ENCODE results near the gene DUS2. TPM values are rescaled to one million over a fixed set of nuclear protein-coding genes. Genes with fewer than 3 reads are reported as not detected.

Gene DUS2
- total RNA-seq, 4 donors from 2014 or later: 8.4 to 12.5 (median 9.7) TPM

DNA sequence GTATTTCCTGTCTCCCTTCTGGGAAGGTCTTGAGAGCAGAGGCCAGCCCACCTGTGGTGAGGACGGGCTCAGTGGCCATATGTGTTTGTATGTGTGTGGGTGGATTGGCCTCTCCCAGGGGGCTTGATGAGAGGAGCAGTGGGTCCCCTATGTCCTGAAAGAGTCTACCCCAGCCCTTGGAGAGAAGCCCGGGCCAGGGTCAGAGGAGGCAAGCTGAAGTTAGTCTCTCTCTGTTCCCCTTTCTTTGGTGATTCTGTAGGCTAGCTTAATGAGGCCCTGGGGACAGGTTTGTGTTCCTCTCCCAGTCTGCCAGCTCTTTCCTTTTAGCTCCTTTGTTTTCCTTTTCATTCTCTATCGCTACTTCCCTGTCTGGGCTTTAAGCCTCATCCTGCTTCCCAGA is 38.3 kb downstream of the DUS2 start:
- TF ChIP-seq, protein P1, sequence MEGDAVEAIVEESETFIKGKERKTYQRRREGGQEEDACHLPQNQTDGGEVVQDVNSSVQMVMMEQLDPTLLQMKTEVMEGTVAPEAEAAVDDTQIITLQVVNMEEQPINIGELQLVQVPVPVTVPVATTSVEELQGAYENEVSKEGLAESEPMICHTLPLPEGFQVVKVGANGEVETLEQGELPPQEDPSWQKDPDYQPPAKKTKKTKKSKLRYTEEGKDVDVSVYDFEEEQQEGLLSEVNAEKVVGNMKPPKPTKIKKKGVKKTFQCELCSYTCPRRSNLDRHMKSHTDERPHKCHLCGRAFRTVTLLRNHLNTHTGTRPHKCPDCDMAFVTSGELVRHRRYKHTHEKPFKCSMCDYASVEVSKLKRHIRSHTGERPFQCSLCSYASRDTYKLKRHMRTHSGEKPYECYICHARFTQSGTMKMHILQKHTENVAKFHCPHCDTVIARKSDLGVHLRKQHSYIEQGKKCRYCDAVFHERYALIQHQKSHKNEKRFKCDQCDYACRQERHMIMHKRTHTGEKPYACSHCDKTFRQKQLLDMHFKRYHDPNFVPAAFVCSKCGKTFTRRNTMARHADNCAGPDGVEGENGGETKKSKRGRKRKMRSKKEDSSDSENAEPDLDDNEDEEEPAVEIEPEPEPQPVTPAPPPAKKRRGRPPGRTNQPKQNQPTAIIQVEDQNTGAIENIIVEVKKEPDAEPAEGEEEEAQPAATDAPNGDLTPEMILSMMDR (IDR thresholded peaks at IDR 0.05): no peak
- no peak for TF ChIP-seq EP300 (IDR thresholded peaks at IDR 0.05)
- TF ChIP-seq POLR2A (IDR thresholded peaks at IDR 0.05; ENCODE audit: low read depth): no peak
- no peak for TF ChIP-seq POLR2AphosphoS5 (IDR thresholded peaks at IDR 0.05)
- no peaks in the 10 kb centered on the region for H3K9me3 ChIP-seq
- intact Hi-C loops (cut with DNase I): no loop called here
- peaks cover 7 to 59% (median 26%) of the 10 kb centered on the region in 4 donors for H3K36me3 ChIP-seq
- no peak overlapping the region for H3K4me3 ChIP-seq
- no peaks in the 10 kb centered on the region for H3K27me3 ChIP-seq
- 61% methylated on average over 2 of the region's 3 CpGs for WGBS
- H3K4me1 ChIP-seq: peaks cover 17 to 21% (median 20%) of the 10 kb centered on the region in 4 donors
- DNase-seq (ENCODE audit: extremely low spot score): no peak
- no peak overlapping the region for H3K27ac ChIP-seq (replicated peaks in 1 of 4)

DNA sequence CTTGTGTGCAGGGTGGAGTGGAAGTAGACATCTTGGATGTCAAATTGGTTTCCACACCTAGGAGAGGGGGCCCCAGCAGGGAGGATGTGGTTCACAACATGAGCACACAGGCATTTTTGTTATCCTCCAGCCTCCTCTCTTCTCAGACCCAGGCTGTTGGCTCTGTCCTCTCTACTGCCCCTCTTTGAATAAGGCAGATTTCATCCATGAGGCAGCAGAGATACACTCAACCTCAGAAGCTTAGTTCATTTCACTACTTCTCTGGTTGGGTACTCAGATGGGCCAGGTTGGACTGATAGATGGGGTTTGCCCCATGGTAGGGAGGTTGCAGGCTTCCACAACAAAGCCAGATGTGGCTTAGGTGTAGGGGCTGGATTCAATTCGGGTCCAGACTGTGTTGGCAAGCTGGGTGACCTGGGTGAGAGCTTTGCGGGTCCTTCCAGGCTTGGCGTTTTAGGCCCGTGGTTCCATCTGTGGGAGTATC is 39.9 kb downstream of the DUS2 start:
- WGBS: 98% methylated on average over 4 of the region's 4 CpGs
- TF ChIP-seq POLR2A (IDR thresholded peaks at IDR 0.05; ENCODE audit: low read depth) (no peak), EP300 (IDR thresholded peaks at IDR 0.05) (no peak)
- intact Hi-C loops (cut with DNase I): no loop called here

DNA sequence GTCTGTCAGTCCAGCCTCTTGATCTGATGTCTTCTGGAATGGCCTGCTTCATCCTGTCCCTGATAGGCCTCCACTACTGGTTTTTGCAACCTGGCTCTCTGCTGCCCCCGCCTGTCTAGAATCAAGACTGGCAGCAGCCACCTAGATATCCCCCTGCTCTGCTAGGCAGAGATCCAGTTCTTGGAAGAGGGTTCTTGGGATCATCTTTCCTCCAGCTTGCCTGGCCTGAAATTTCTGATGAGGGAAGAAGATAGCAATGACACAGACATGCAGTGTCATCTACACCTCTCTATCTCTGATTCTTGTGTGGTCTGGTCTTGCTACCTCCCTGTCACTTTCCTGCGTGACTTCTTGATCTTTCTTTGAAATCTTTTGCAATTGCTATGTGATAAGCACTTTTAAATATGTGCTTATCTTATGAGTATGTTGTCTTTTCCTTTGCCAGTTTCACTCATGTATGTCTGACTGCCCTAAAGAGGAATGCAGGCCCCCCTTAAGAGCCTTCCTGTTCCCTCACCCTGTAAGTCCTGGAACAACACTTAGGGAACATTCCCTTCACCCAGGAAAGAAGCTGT is 41.8 kb downstream of the DUS2 start:
- Histone ChIP-seq H3K4me3 (no peak overlapping the region), H3K27ac (replicated peaks in 1 of 4) (peak overlapping the region; percentile 43 to 70 (median 53)), H3K36me3 (peaks cover 7 to 61% (median 26%) of the 10 kb centered on the region in 4 donors), H3K27me3 (no peaks in the 10 kb centered on the region), H3K9me3 (no peaks in the 10 kb centered on the region), H3K4me1 (peaks cover 17 to 32% (median 24%) of the 10 kb centered on the region in 4 donors)
- intact Hi-C loops (cut with DNase I): no loop called here
- DNase-seq (ENCODE audit: extremely low spot score): no peak
- 50% methylated on average over 2 of the region's 2 CpGs for WGBS
- TF ChIP-seq POLR2A (IDR thresholded peaks at IDR 0.05; ENCODE audit: low read depth) (no peak), POLR2AphosphoS5 (IDR thresholded peaks at IDR 0.05) (peak; percentile 16 to 44), EP300 (IDR thresholded peaks at IDR 0.05) (no peak)
- TF ChIP-seq, protein P1 (IDR thresholded peaks at IDR 0.05): peak; percentile 59 to 80 (median 69)

More for the DNA sequence above, 39.9 kb downstream of the DUS2 start:
- no peaks in the 10 kb centered on the region for H3K27me3 ChIP-seq
- peaks cover 17 to 22% (median 20%) of the 10 kb centered on the region in 4 donors for H3K4me1 ChIP-seq
- peaks cover 7 to 63% (median 26%) of the 10 kb centered on the region in 4 donors for H3K36me3 ChIP-seq
- no peaks in the 10 kb centered on the region for H3K9me3 ChIP-seq
- no peak overlapping the region for H3K27ac ChIP-seq (replicated peaks in 1 of 4)
- no peak for DNase-seq (ENCODE audit: extremely low spot score)
- H3K4me3 ChIP-seq: no peak overlapping the region

DNA sequence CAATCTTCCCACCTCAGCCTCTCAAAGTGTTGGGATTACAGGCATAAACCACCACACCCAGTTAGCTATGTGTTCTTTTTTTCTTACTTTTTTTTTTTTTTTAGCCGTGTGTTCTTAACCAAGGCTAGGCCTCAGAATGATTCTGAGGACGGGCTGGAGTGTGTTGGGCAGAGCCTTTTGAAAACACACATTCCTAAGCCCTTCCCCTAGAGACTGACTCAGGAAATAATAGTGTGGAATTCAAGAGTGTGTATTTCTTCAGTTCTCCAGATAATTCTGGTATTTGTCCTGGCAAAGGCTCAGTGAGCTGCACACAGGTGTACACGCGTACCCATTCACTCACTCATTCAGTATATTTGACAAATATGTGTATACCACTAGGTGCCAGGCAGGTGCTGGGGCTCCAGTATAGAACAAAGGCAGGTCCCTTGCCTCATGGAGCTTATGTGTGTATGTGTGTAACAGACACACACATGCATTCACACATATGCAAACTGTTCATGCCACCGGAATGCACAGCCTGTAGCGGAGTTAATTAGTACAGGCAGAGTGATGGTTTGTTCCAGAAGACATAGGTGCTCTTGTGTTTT is 42.7 kb downstream of the DUS2 start:
- intact Hi-C loops (cut with DNase I): no loop called here
- H3K36me3 ChIP-seq: peaks cover 3 to 63% (median 25%) of the 10 kb centered on the region in 4 donors
- 83% methylated on average over 6 of the region's 6 CpGs for whole genome bisulfite sequencing

DNA sequence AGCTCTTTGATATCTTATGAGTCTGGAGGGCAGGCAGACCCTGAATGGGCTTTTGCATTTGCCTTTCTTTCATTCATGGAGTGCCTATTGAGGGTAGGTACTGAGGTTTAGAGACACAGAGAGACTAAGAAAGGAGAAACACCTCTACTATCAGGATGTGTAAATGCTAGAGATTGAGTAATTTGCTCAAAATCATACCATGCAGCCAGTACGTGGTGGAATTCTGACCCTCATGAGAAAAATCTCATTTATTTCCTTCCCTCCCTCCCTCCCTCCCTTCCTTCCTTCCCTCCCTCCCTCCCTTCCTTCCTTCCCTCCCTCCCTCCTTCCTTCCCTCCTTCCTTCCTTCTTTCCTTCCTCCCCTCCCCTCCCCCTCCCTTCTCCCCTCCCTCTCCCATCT is 43.7 kb downstream of the DUS2 start:
- peaks cover 9 to 63% (median 26%) of the 10 kb centered on the region in 4 donors for H3K36me3 ChIP-seq
- TF ChIP-seq POLR2A (IDR thresholded peaks at IDR 0.05; ENCODE audit: low read depth) (no peak), POLR2AphosphoS5 (IDR thresholded peaks at IDR 0.05) (no peak), EP300 (IDR thresholded peaks at IDR 0.05) (no peak)
- TF ChIP-seq, protein P1 (IDR thresholded peaks at IDR 0.05): no peak

More for the DNA sequence above, 42.7 kb downstream of the DUS2 start:
- peak overlapping the region; percentile 43 to 70 (median 53) for H3K27ac ChIP-seq (replicated peaks in 1 of 4)
- TF ChIP-seq POLR2AphosphoS5 (IDR thresholded peaks at IDR 0.05) (no peak), EP300 (IDR thresholded peaks at IDR 0.05) (no peak), POLR2A (IDR thresholded peaks at IDR 0.05; ENCODE audit: low read depth) (no peak)
- H3K9me3 ChIP-seq: no peaks in the 10 kb centered on the region
- DNase-seq (ENCODE audit: extremely low spot score): no peak
- H3K27me3 ChIP-seq: no peaks in the 10 kb centered on the region
- H3K4me1 ChIP-seq: peaks cover 17 to 36% (median 28%) of the 10 kb centered on the region in 4 donors
- no peak overlapping the region for H3K4me3 ChIP-seq

More for the DNA sequence above, 43.7 kb downstream of the DUS2 start:
- intact Hi-C loops (cut with DNase I): no loop called here
- H3K4me3 ChIP-seq: no peak overlapping the region
- no peaks in the 10 kb centered on the region for H3K27me3 ChIP-seq
- no peak overlapping the region for H3K27ac ChIP-seq (replicated peaks in 1 of 4)
- 63% methylated on average over 1 of the region's 1 CpG for WGBS
- peaks cover 17 to 39% (median 29%) of the 10 kb centered on the region in 4 donors for H3K4me1 ChIP-seq
- no peak for DNase-seq (ENCODE audit: extremely low spot score)
- H3K9me3 ChIP-seq: no peaks in the 10 kb centered on the region

Data from esophagus muscularis mucosa (tissue), 4 donors.